ENCODE measurements around the gene PAQR7.

PAQR7 gene

DNA sequence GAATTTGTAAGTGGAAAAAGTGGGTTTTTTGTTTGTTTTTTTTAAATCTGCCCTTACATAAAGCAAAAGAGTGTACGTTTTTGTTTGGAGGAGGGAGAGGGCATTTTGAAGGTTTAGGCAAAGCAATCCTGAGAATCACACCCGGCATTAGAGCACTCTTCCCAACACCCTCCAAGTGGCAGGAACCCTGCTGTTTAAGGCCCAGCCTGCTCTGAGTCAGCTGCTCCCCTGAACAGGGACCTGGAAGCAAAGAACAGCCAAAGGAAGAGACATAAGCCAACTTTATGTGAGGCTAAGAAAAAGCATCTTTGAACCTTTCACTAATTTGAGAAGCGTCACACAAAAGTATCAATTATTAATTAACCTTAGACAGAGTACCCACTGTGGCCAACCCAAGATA, 38.8 kb downstream of the PAQR7 start:
- TF ChIP-seq, protein P1, sequence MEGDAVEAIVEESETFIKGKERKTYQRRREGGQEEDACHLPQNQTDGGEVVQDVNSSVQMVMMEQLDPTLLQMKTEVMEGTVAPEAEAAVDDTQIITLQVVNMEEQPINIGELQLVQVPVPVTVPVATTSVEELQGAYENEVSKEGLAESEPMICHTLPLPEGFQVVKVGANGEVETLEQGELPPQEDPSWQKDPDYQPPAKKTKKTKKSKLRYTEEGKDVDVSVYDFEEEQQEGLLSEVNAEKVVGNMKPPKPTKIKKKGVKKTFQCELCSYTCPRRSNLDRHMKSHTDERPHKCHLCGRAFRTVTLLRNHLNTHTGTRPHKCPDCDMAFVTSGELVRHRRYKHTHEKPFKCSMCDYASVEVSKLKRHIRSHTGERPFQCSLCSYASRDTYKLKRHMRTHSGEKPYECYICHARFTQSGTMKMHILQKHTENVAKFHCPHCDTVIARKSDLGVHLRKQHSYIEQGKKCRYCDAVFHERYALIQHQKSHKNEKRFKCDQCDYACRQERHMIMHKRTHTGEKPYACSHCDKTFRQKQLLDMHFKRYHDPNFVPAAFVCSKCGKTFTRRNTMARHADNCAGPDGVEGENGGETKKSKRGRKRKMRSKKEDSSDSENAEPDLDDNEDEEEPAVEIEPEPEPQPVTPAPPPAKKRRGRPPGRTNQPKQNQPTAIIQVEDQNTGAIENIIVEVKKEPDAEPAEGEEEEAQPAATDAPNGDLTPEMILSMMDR (IDR thresholded peaks at IDR 0.05): no peak
- no peak overlapping the region for H2AFZ ChIP-seq
- H3K9ac ChIP-seq: no peak overlapping the region
- no peaks in the 10 kb centered on the region for H3K27me3 ChIP-seq (ENCODE audit: control insufficient read depth, insufficient read depth, low read length)
- no peaks in the 10 kb centered on the region for H3K79me2 ChIP-seq
- H3K4me2 ChIP-seq (ENCODE audit: low read length): no peak overlapping the region
- H3K4me1 ChIP-seq: no peaks in the 10 kb centered on the region
- no peaks in the 10 kb centered on the region for H3K9me3 ChIP-seq (ENCODE audit: control insufficient read depth, low read length)
- H3K36me3 ChIP-seq (ENCODE audit: control insufficient read depth, insufficient read depth, low read length): no peaks in the 10 kb centered on the region
- no peak overlapping the region for H3K4me3 ChIP-seq (ENCODE audit: low read depth, low read length)
- no peak overlapping the region for H3K27ac ChIP-seq

DNA sequence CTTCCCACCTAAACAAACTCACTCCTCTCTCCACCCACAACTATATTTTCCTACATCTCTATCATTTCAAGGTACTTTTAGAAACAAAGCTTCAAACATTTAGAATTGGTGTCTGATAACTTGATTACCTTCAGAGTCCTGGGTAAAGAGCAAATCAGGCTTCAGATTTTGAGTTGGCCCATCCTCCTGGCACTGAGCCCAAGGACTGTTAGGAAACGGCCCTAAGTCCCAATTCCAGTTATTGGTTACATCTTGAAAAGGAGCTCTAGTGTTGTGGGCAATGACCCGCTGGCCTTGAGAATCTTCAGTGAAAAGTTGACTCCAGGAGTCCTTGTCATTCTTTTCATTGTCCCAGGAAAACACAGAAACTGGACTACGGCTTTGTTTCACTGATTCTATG, 40.6 kb downstream of the PAQR7 start:
- Histone ChIP-seq H3K4me3 (ENCODE audit: low read depth, low read length) (no peak overlapping the region), H2AFZ (no peak overlapping the region)

DNA sequence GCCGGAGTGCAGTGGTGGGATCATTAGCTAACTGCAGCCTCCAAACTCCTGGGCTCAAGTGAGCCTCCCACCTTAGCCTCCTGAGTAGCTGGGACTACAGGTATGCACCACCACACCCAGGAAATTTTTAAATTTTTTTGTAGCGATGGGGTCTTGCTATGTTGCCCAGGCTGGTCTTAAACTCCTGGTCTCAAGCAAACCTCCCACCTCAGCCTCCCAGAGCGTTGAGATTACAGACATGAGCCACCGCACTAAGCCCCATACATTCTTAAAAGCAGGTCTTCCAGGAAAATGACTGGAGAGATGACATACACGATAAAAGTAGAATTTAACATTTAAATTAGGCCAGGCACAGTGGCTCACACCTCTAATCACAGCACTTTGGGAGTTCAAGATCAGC, 42.4 kb downstream of the PAQR7 start:
- Histone ChIP-seq H3K27ac (no peak overlapping the region), H3K36me3 (ENCODE audit: control insufficient read depth, insufficient read depth, low read length) (no peaks in the 10 kb centered on the region), H2AFZ (no peak overlapping the region), H3K4me2 (ENCODE audit: low read length) (no peak overlapping the region), H3K9ac (no peak overlapping the region), H3K79me2 (no peaks in the 10 kb centered on the region), H3K4me3 (ENCODE audit: low read depth, low read length) (no peak overlapping the region), H3K9me3 (ENCODE audit: control insufficient read depth, low read length) (no peaks in the 10 kb centered on the region), H3K4me1 (no peaks in the 10 kb centered on the region), H3K27me3 (ENCODE audit: control insufficient read depth, insufficient read depth, low read length) (no peaks in the 10 kb centered on the region)
- TF ChIP-seq, protein P1 (IDR thresholded peaks at IDR 0.05): no peak

More for the DNA sequence above, 40.6 kb downstream of the PAQR7 start:
- no peaks in the 10 kb centered on the region for H3K27me3 ChIP-seq (ENCODE audit: control insufficient read depth, insufficient read depth, low read length)
- H3K36me3 ChIP-seq (ENCODE audit: control insufficient read depth, insufficient read depth, low read length): no peaks in the 10 kb centered on the region
- H3K4me2 ChIP-seq (ENCODE audit: low read length): no peak overlapping the region
- no peaks in the 10 kb centered on the region for H3K79me2 ChIP-seq
- TF ChIP-seq, protein P1 (IDR thresholded peaks at IDR 0.05): no peak
- no peak overlapping the region for H3K9ac ChIP-seq
- H3K27ac ChIP-seq: no peak overlapping the region
- H3K4me1 ChIP-seq: no peaks in the 10 kb centered on the region
- no peaks in the 10 kb centered on the region for H3K9me3 ChIP-seq (ENCODE audit: control insufficient read depth, low read length)

DNA sequence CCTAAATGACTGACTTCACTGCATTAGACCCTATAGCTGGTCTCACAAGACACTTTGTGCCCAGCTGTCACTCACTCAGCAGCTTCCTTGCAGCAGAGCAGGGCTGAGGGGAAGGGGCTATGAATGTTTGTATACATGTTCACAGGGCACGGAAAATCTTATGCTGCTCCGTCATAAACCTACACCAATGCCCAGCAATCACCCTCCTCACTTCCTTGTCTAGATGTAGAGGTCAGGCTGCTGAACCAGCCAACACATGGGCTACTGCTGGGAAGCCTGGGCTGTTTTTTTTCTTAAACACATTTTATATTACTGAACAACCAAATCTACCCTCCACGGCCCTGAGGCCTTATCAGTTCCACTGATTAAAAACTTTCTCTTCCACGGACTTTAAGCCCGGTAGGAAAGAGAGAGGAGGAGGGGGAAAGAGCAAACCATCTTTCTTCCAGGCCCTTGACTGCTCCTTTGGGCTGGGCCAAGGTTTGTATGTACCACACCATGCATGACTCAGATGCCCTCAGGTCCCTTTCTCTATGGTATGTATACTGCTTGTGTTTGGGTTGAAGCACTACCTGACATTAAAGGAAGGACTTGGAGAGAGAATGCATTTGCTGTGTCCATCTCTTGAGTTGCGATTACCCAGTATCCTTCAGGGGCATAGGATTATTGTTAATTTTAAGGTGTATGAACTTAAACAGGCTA, 43.0 kb downstream of the PAQR7 start:
- Histone ChIP-seq H3K9me3 (ENCODE audit: control insufficient read depth, low read length) (no peaks in the 10 kb centered on the region), H3K4me3 (ENCODE audit: low read depth, low read length) (no peak overlapping the region), H3K4me2 (ENCODE audit: low read length) (no peak overlapping the region), H3K79me2 (no peaks in the 10 kb centered on the region), H3K4me1 (no peaks in the 10 kb centered on the region), H3K36me3 (ENCODE audit: control insufficient read depth, insufficient read depth, low read length) (no peaks in the 10 kb centered on the region), H2AFZ (no peak overlapping the region), H3K27me3 (ENCODE audit: control insufficient read depth, insufficient read depth, low read length) (no peaks in the 10 kb centered on the region), H3K27ac (no peak overlapping the region), H3K9ac (no peak overlapping the region)
- TF ChIP-seq, protein P1 (IDR thresholded peaks at IDR 0.05): no peak

DNA sequence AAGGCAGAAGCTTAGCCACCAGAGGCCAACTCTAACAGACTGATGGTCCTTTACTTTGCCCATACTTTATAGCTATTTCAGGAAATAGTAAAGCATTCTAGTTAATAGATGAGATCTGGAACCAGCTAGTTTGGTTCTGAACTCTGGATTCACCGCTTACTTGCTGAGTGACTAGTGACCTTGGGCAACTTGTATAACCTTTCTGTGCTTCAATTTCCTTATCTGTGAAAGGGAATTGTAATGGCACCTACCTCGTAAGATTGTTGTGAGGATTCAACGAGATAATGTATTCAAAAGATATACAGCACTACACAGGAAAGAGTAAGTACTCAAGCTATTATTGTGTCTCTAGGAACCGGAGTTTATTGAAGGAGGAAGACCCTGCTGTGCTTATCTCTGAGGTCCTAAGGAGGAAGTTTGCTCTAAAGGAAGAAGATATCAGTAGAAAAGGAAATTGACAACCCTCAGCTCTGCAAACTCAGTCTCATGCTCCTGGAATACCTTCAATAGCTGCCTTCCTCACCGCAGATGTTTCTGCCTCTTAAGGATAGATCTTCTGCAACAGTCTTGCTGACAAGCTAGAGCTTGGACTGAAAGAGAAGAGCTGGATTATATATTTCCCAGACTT, 43.8 kb downstream of the PAQR7 start:
- no peaks in the 10 kb centered on the region for H3K9me3 ChIP-seq (ENCODE audit: control insufficient read depth, low read length)
- no peaks in the 10 kb centered on the region for H3K36me3 ChIP-seq (ENCODE audit: control insufficient read depth, insufficient read depth, low read length)
- H3K27me3 ChIP-seq (ENCODE audit: control insufficient read depth, insufficient read depth, low read length): no peaks in the 10 kb centered on the region
- no peaks in the 10 kb centered on the region for H3K79me2 ChIP-seq
- no peak overlapping the region for H3K4me3 ChIP-seq (ENCODE audit: low read depth, low read length)
- peaks cover 5% of the 10 kb centered on the region for H3K4me1 ChIP-seq
- H3K27ac ChIP-seq: no peak overlapping the region
- TF ChIP-seq, protein P1 (IDR thresholded peaks at IDR 0.05): no peak
- H2AFZ ChIP-seq: no peak overlapping the region
- no peak overlapping the region for H3K9ac ChIP-seq
- no peak overlapping the region for H3K4me2 ChIP-seq (ENCODE audit: low read length)

Measured in parathyroid adenoma (tissue), 2 donors.